Panc1 (cell line): Measurements from ENCODE around the gene TRABD2B. TPM values are rescaled to one million over a fixed set of nuclear protein-coding genes. Genes with fewer than 3 reads are reported as not detected.

ENCODE experiments used
- ATAC-seq: fragments of 200-7000 bp; cut with Tn5 transposase; 2 replicates; pipeline ENCODE4 v1.9.1; 2020; ENCODE audit warnings: mild to moderate bottlenecking, moderate library complexity
- BruUV-seq: library from RNA; stranded (reverse); fragments of 400-500 nt; replicated peaks from 2 replicates; lab custom pipeline; 2021; lab: Mats Ljungman, UMichigan
- CTCF ChIA-PET: fragments of 300-600 bp; sonication (Branson Sonifier 250); formaldehyde crosslinking; loops from one replicate; lab custom pipeline; 2022; ENCODE audit warnings: antibody characterized with exemption; lab: Charles Lee
- POLR2A ChIA-PET: fragments of 300-600 bp; sonication (Branson Sonifier 250); formaldehyde crosslinking; loops from one replicate; lab custom pipeline; 2022; ENCODE audit warnings: antibody characterized with exemption; lab: Charles Lee
- DNase-seq: peaks from one replicate; pipeline ENCODE4 v3.0.0-alpha.2; 2010; ENCODE audit warnings: low read depth, low spot score
- H3K27ac ChIP-seq: 2 replicates; pipeline ENCODE4 v1.5.1; 2011; ENCODE audit warnings: mild to moderate bottlenecking, low read length, inconsistent platforms
- H3K27me3 ChIP-seq: fragments of 200-500 bp; sonication (Bioruptor generic); 2 replicates; pipeline ENCODE4 v1.6.0; 2014; ENCODE audit warnings: low read length, inconsistent platforms; ENCODE audit not compliant: control insufficient read depth, insufficient read depth
- H3K36me3 ChIP-seq: fragments of 200-500 bp; sonication (Bioruptor generic); 2 replicates; pipeline ENCODE4 v1.5.1; 2014; ENCODE audit warnings: inconsistent platforms, mild to moderate bottlenecking, low read length, moderate library complexity; ENCODE audit not compliant: control insufficient read depth, insufficient read depth
- H3K4me1 ChIP-seq: 2 replicates; pipeline ENCODE4 v1.5.1; 2011; ENCODE audit warnings: inconsistent platforms, mild to moderate bottlenecking, low read length, moderate library complexity; ENCODE audit not compliant: control insufficient read depth, insufficient read depth
- H3K4me3 ChIP-seq, 2 experiments: 2 replicates each; pipeline ENCODE4 v1.5.1; 2011 to 2012; ENCODE audit warnings: low read depth in 2 of 2, low read length in 2 of 2, mild to moderate bottlenecking in 2 of 2, inconsistent platforms in 1 of 2, moderate library complexity in 1 of 2
- H3K9me3 ChIP-seq: fragments of 200-500 bp; sonication (Bioruptor generic); 2 replicates; pipeline ENCODE4 v1.5.1; 2014; ENCODE audit warnings: low read depth, mild to moderate bottlenecking, inconsistent platforms, low read length, moderate library complexity; ENCODE audit not compliant: control insufficient read depth, insufficient read depth
- CTCF ChIP-seq: fragments of 450-650 bp; IDR thresholded peaks from 2 replicates; pipeline ENCODE4 v1.5.1; 2017; ENCODE audit warnings: mild to moderate bottlenecking
- POLR2AphosphoS5 ChIP-seq: IDR thresholded peaks from 2 replicates; pipeline ENCODE4 v1.6.1; 2012; ENCODE audit warnings: mild to moderate bottlenecking, low read depth, low read length, moderate library complexity
- SIN3A ChIP-seq: IDR thresholded peaks from 2 replicates; pipeline ENCODE4 v1.6.1; 2012; ENCODE audit warnings: low read depth, mild to moderate bottlenecking, low read length, moderate library complexity, borderline replicate concordance; ENCODE audit not compliant: insufficient read depth
- TCF7L2 ChIP-seq: IDR thresholded peaks from 2 replicates; pipeline ENCODE4 v1.6.1; 2011; ENCODE audit warnings: mild to moderate bottlenecking, low read depth, low read length, inconsistent platforms
- in situ Hi-C: cut with HindIII; loops from 2 replicates; pipeline ENCODE4 v1.10.0; 2016; ENCODE audit warnings: low sequenced_read_pairs, low pct_unique_long_range_greater_than_20kb
- intact Hi-C: fragments of 100-400 bp; cut with micrococcal nuclease; formaldehyde crosslinking; loops from one replicate; pipeline ENCODE4 v1.10.0; 2022; ENCODE audit not compliant: unreplicated experiment
- total RNA-seq: library from RNA; stranded (reverse); gene quantifications from one replicate; pipeline ENCODE4 v1.2.1, GENCODE V29; 2021; ENCODE audit not compliant: unreplicated experiment
- TF ChIP-seq, protein P1 (sequence below), 2 experiments: IDR thresholded peaks; 2 replicates each; pipeline ENCODE4 v1.6.1; 2011 to 2012; ENCODE audit warnings: low read depth in 2 of 2, control low read depth in 1 of 2, low read length in 1 of 2, mild to moderate bottlenecking in 1 of 2, moderate library complexity in 1 of 2; ENCODE audit not compliant: insufficient read depth in 1 of 2

Gene TRABD2B
- total RNA-seq, 1 experiment from 2014 or later = not detected

GRCh38 chr1:47769295-47769694, 227.9 kb downstream of the TRABD2B start:
- intact Hi-C loops = no loop called here
- H3K27ac ChIP-seq = no peak overlapping the region
- in situ Hi-C loops = no loop called here
- TF ChIP-seq, protein P1, sequence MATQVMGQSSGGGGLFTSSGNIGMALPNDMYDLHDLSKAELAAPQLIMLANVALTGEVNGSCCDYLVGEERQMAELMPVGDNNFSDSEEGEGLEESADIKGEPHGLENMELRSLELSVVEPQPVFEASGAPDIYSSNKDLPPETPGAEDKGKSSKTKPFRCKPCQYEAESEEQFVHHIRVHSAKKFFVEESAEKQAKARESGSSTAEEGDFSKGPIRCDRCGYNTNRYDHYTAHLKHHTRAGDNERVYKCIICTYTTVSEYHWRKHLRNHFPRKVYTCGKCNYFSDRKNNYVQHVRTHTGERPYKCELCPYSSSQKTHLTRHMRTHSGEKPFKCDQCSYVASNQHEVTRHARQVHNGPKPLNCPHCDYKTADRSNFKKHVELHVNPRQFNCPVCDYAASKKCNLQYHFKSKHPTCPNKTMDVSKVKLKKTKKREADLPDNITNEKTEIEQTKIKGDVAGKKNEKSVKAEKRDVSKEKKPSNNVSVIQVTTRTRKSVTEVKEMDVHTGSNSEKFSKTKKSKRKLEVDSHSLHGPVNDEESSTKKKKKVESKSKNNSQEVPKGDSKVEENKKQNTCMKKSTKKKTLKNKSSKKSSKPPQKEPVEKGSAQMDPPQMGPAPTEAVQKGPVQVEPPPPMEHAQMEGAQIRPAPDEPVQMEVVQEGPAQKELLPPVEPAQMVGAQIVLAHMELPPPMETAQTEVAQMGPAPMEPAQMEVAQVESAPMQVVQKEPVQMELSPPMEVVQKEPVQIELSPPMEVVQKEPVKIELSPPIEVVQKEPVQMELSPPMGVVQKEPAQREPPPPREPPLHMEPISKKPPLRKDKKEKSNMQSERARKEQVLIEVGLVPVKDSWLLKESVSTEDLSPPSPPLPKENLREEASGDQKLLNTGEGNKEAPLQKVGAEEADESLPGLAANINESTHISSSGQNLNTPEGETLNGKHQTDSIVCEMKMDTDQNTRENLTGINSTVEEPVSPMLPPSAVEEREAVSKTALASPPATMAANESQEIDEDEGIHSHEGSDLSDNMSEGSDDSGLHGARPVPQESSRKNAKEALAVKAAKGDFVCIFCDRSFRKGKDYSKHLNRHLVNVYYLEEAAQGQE (IDR thresholded peaks at IDR 0.05; ENCODE audit: insufficient read depth in 1 of 2, low read depth in 2 of 2, low read length in 1 of 2) = no peak
- TF ChIP-seq TCF7L2 (no peak), SIN3A (no peak), POLR2AphosphoS5 (no peak), CTCF (no peak)
- no peak overlapping the region for H3K4me3 ChIP-seq
- no peaks in the 10 kb centered on the region for H3K9me3 ChIP-seq
- DNase-seq (no peak), ATAC-seq (no peak)
- H3K4me1 ChIP-seq = no peaks in the 10 kb centered on the region
- ChIA-PET CTCF (no interaction called here), POLR2A (interaction anchor here (0.6 kb wide), 1 partner anchor 367 kb away, joined by 3 read pairs; no protein-coding TSS in a partner anchor)
- no TSS peak for BruUV-seq
- no peaks in the 10 kb centered on the region for H3K36me3 ChIP-seq
- H3K27me3 ChIP-seq = no peaks in the 10 kb centered on the region

DNA sequence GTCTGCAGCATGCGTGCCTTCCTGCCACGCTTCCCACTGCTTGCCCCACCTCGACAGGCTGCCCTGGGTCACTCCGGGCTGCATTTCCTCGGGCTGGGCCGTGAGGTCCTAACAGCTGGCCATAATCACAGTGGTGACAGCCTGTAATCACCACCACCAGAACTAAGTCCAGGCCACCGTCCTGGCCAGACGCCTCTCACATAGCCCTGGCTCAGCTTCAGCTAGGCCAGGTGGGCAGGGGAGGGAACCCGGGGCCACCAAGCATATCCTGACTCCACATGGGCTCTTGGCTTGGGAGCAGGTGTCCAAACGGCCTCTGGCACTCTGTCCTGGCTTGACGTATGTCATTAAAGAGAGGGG, 229.5 kb downstream of the TRABD2B start:
- in situ Hi-C loops = no loop called here
- intact Hi-C loops = no loop called here
- TF ChIP-seq, protein P1 (IDR thresholded peaks at IDR 0.05; ENCODE audit: insufficient read depth in 1 of 2, low read depth in 2 of 2, low read length in 1 of 2) = no peak
- no peak for TF ChIP-seq TCF7L2
- TF ChIP-seq SIN3A = no peak

More for the DNA sequence above, 229.5 kb downstream of the TRABD2B start:
- no TSS peak for BruUV-seq
- Histone ChIP-seq H3K9me3 (no peaks in the 10 kb centered on the region), H3K4me1 (no peaks in the 10 kb centered on the region), H3K27ac (no peak overlapping the region), H3K27me3 (no peaks in the 10 kb centered on the region), H3K36me3 (no peaks in the 10 kb centered on the region), H3K4me3 (no peak overlapping the region)
- DNase-seq (no peak), ATAC-seq (no peak)
- ChIA-PET CTCF (no interaction called here), POLR2A (no interaction called here)
